Chondrocyte (in vitro differentiated cells): ENCODE data around the gene LRRN3. TPM values are rescaled to one million over a fixed set of nuclear protein-coding genes. Genes with fewer than 3 reads are reported as not detected.

ENCODE experiments used
- DNase-seq: peaks from one replicate; pipeline ENCODE4 v3.0.0; 2021; ENCODE audit warnings: mixed read lengths, low spot score
- H3K27ac Mint-ChIP-seq: one replicate; pipeline ENCODE4 v1.8.0; 2021; ENCODE audit warnings: mild to moderate bottlenecking, moderate library complexity, mixed read lengths; ENCODE audit not compliant: unreplicated experiment
- H3K27me3 Mint-ChIP-seq: 2 replicates; pipeline ENCODE4 v1.8.0; 2021; ENCODE audit warnings: low read depth, mixed read lengths
- H3K36me3 Mint-ChIP-seq: 2 replicates; pipeline ENCODE4 v1.8.0; 2021; ENCODE audit warnings: low read depth, mixed read lengths
- H3K4me1 Mint-ChIP-seq: 2 replicates; pipeline ENCODE4 v1.8.0; 2021; ENCODE audit warnings: low read depth, mild to moderate bottlenecking, mixed read lengths
- H3K4me3 Mint-ChIP-seq: one replicate; pipeline ENCODE4 v1.8.0; 2021; ENCODE audit warnings: mild to moderate bottlenecking, moderate library complexity, mixed read lengths; ENCODE audit not compliant: unreplicated experiment
- H3K9me3 Mint-ChIP-seq: 2 replicates; pipeline ENCODE4 v1.8.0; 2021; ENCODE audit warnings: low read depth, mixed read lengths
- total RNA-seq: library from RNA; stranded (reverse); gene quantifications from 3 replicates; pipeline ENCODE4 v1.2.1, GENCODE V29; 2021
- TF ChIP-seq, protein P1 (sequence below): fragments of 200-600 bp; sonication (generic); IDR thresholded peaks from 2 replicates; pipeline ENCODE4 v1.5.0; 2021; ENCODE audit warnings: antibody characterized with exemption, mild to moderate bottlenecking, moderate library complexity

Gene LRRN3
- total RNA-seq, 1 donor from 2014 or later: 0.65 TPM

DNA sequence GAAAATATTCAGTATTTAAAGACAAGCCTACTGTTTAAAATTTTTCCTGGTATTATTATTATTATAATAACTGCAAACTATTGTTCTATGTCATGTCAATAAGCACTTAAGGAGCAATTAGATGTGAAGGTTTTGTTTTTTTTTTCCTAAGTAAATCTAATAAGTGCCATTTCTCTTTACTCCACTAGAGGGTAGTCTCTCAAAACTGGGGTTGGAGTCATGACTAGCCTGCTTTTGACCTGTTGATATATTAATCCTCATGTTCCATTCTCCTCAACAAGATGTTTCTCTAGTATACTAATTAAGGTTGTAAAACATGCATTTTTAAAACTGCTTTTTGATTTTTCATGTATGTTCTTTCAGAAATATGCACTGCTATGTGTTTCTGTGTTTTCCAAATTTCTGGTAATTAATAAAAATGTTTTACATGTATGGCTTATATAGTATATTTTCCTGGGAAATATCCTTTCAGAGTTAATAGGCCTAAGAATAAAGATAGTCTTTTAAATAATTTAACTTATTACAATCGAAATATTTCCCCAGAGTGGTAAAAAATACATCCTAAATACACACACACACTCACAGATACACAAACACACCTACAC, 1.0 kb upstream of the LRRN3 start:
- H3K27me3 Mint-ChIP-seq: no peaks in the 10 kb centered on the region
- H3K4me1 Mint-ChIP-seq: peaks cover 26% of the 10 kb centered on the region
- DNase-seq: no peak
- H3K9me3 Mint-ChIP-seq: no peaks in the 10 kb centered on the region
- TF ChIP-seq, protein P1, sequence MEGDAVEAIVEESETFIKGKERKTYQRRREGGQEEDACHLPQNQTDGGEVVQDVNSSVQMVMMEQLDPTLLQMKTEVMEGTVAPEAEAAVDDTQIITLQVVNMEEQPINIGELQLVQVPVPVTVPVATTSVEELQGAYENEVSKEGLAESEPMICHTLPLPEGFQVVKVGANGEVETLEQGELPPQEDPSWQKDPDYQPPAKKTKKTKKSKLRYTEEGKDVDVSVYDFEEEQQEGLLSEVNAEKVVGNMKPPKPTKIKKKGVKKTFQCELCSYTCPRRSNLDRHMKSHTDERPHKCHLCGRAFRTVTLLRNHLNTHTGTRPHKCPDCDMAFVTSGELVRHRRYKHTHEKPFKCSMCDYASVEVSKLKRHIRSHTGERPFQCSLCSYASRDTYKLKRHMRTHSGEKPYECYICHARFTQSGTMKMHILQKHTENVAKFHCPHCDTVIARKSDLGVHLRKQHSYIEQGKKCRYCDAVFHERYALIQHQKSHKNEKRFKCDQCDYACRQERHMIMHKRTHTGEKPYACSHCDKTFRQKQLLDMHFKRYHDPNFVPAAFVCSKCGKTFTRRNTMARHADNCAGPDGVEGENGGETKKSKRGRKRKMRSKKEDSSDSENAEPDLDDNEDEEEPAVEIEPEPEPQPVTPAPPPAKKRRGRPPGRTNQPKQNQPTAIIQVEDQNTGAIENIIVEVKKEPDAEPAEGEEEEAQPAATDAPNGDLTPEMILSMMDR: peak; percentile 92
- no peak overlapping the region for H3K27ac Mint-ChIP-seq
- H3K36me3 Mint-ChIP-seq: no peaks in the 10 kb centered on the region
- no peak overlapping the region for H3K4me3 Mint-ChIP-seq

- TF ChIP-seq, protein P1: no peak
- H3K27ac Mint-ChIP-seq: peak overlapping the region; percentile 29
- no peaks in the 10 kb centered on the region for H3K27me3 Mint-ChIP-seq
- peak overlapping the region; percentile 80 for H3K4me3 Mint-ChIP-seq
- H3K36me3 Mint-ChIP-seq: no peaks in the 10 kb centered on the region
- H3K4me1 Mint-ChIP-seq: peaks cover 22% of the 10 kb centered on the region
- H3K9me3 Mint-ChIP-seq: no peaks in the 10 kb centered on the region
- DNase-seq: no peak
These were observed 849 bp downstream of the LRRN3 start for GRCh38 chr7:111091593-111092358.

- H3K36me3 Mint-ChIP-seq: no peaks in the 10 kb centered on the region
- TF ChIP-seq, protein P1: no peak
These were observed 1.7 kb downstream of the LRRN3 start for GRCh38 chr7:111092406-111093236.

DNA sequence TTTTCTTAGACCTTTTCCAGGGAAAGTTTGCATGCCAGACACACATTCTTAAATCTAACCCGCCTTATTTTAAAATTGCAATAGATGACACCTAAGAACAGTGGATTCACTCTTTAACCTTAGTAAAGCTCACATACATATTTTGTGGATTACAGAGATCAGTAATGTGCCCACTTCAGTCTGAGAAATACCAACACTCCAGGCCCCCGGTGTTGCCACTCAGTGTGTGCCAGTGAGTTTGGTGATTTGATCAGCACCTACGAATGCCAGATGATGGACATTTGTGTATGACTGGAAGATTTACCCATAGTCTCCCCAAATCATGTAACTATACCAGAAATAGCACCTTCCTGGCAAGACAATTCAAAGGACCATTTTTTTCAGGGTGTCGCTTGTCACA, 2.6 kb downstream of the LRRN3 start:
- no peaks in the 10 kb centered on the region for H3K27me3 Mint-ChIP-seq
- no peaks in the 10 kb centered on the region for H3K36me3 Mint-ChIP-seq
- DNase-seq: no peak
- TF ChIP-seq, protein P1: no peak
- no peaks in the 10 kb centered on the region for H3K9me3 Mint-ChIP-seq
- H3K4me3 Mint-ChIP-seq: no peak overlapping the region
- H3K4me1 Mint-ChIP-seq: peaks cover 22% of the 10 kb centered on the region
- no peak overlapping the region for H3K27ac Mint-ChIP-seq

More at GRCh38 chr7:111092406-111093236, 1.7 kb downstream of the LRRN3 start:
- Mint-ChIP-seq H3K4me1 (peaks cover 22% of the 10 kb centered on the region), H3K4me3 (no peak overlapping the region), H3K27ac (no peak overlapping the region), H3K27me3 (no peaks in the 10 kb centered on the region), H3K9me3 (no peaks in the 10 kb centered on the region)
- DNase-seq: no peak

GRCh38 chr7:111094419-111094818, 3.5 kb downstream of the LRRN3 start:
- Mint-ChIP-seq H3K9me3 (no peaks in the 10 kb centered on the region), H3K4me3 (no peak overlapping the region), H3K27ac (no peak overlapping the region), H3K27me3 (no peaks in the 10 kb centered on the region), H3K36me3 (no peaks in the 10 kb centered on the region), H3K4me1 (peaks cover 22% of the 10 kb centered on the region)
- TF ChIP-seq, protein P1: no peak
- DNase-seq: no peak
